Measurements from ENCODE around the gene DDA1. TPM values are rescaled to one million over a fixed set of nuclear protein-coding genes. Genes with fewer than 3 reads are reported as not detected.
A peak's percentile ranks its signal among the peaks of the same experiment; 100 is the strongest.

The DDA1 gene
- total and polyA plus RNA-seq, 8 donors: 2.2 to 63.7 (median 39.4) TPM

- WGBS, 5 donors: 34 to 67% (median 50%) methylated on average over 13 to 56 of the region's 56 CpGs
- no peak for TF ChIP-seq EP300 (IDR thresholded peaks at IDR 0.05)
- no peak for TF ChIP-seq CTCF (IDR thresholded peaks at IDR 0.05)
- no peak for TF ChIP-seq POLR2A (IDR thresholded peaks at IDR 0.05)
- no peak for TF ChIP-seq POLR2AphosphoS5 (IDR thresholded peaks at IDR 0.05)
- H3K27ac ChIP-seq: no peak overlapping the region
- H3K4me3 ChIP-seq: peak overlapping the region in 1 of 4 donors; percentile 3
- H3K36me3 ChIP-seq: peaks cover 38 to 61% (median 54%) of the 10 kb centered on the region in 4 donors
- intact Hi-C loops (cut with DNase I; ENCODE audit: low total_unique reads): no loop called here
- DNase-seq: peak in 1 of 2 donors; percentile 20
- peaks cover 0 to 4% (median 0%) of the 10 kb centered on the region in 3 donors for H3K27me3 ChIP-seq
- no peaks in the 10 kb centered on the region for H3K9me3 ChIP-seq
- H3K4me1 ChIP-seq: peaks cover 6 to 24% (median 20%) of the 10 kb centered on the region in 4 donors
Measured at GRCh38 chr19:17323300-17323963, 14.1 kb downstream of the DDA1 start.

- Histone ChIP-seq H3K36me3 (peaks cover 33 to 57% (median 48%) of the 10 kb centered on the region in 4 donors), H3K27me3 (peaks cover 0 to 9% (median under 1%) of the 10 kb centered on the region in 3 donors), H3K9me3 (no peaks in the 10 kb centered on the region), H3K4me1 (peaks cover 11 to 29% (median 25%) of the 10 kb centered on the region in 4 donors), H3K4me3 (peak overlapping the region in 1 of 4 donors; percentile 3), H3K27ac (peak overlapping the region in 1 of 5 donors; percentile 4)
- intact Hi-C loops (cut with DNase I; ENCODE audit: low total_unique reads): no loop called here
- WGBS, 5 donors: 25 to 44% (median 30%) methylated on average over 1 to 7 of the region's 7 CpGs
- no peak for TF ChIP-seq POLR2AphosphoS5 (IDR thresholded peaks at IDR 0.05)
- no peak for TF ChIP-seq POLR2A (IDR thresholded peaks at IDR 0.05)
- no peak for TF ChIP-seq EP300 (IDR thresholded peaks at IDR 0.05)
- no peak for TF ChIP-seq CTCF (IDR thresholded peaks at IDR 0.05)
- DNase-seq: peak in 1 of 2 donors; percentile 40
Measured at GRCh38 chr19:17323964-17324332, 14.6 kb downstream of the DDA1 start.

GRCh38 chr19:17324357-17325114 lies 15.2 kb downstream of the DDA1 start:
- peak overlapping the region in 1 of 5 donors; percentile 4 for H3K27ac ChIP-seq
- intact Hi-C loops (cut with DNase I; ENCODE audit: low total_unique reads): no loop called here
- WGBS, 5 donors: 91 to 93% (median 91%) methylated on average over 11 to 28 of the region's 28 CpGs
- no peak for DNase-seq
- no peak for TF ChIP-seq POLR2AphosphoS5 (IDR thresholded peaks at IDR 0.05)
- TF ChIP-seq EP300 (IDR thresholded peaks at IDR 0.05): no peak
- no peak for TF ChIP-seq POLR2A (IDR thresholded peaks at IDR 0.05)
- no peak for TF ChIP-seq CTCF (IDR thresholded peaks at IDR 0.05)
- no peaks in the 10 kb centered on the region for H3K9me3 ChIP-seq
- H3K4me1 ChIP-seq: peaks cover 15 to 35% (median 31%) of the 10 kb centered on the region in 4 donors
- peaks cover 27 to 51% (median 43%) of the 10 kb centered on the region in 4 donors for H3K36me3 ChIP-seq
- no peak overlapping the region for H3K4me3 ChIP-seq
- H3K27me3 ChIP-seq: peaks cover 0 to 15% (median 7%) of the 10 kb centered on the region in 3 donors

GRCh38 chr19:17325133-17325532 lies 15.8 kb downstream of the DDA1 start:
- Histone ChIP-seq H3K4me3 (no peak overlapping the region), H3K27me3 (peaks cover 0 to 21% (median 11%) of the 10 kb centered on the region in 3 donors), H3K4me1 (peaks cover 15 to 37% (median 33%) of the 10 kb centered on the region in 4 donors), H3K36me3 (peaks cover 21 to 45% (median 37%) of the 10 kb centered on the region in 4 donors), H3K27ac (peak overlapping the region in 1 of 5 donors; percentile 1), H3K9me3 (no peaks in the 10 kb centered on the region)
- DNase-seq: no peak
- WGBS, 5 donors: 95 to 96% (median 96%) methylated on average over 15 to 20 of the region's 20 CpGs
- TF ChIP-seq POLR2AphosphoS5 (IDR thresholded peaks at IDR 0.05) (no peak), EP300 (IDR thresholded peaks at IDR 0.05) (no peak), CTCF (IDR thresholded peaks at IDR 0.05) (no peak), POLR2A (IDR thresholded peaks at IDR 0.05) (no peak)
- intact Hi-C loops (cut with DNase I; ENCODE audit: low total_unique reads): no loop called here
